ENCODE measurements around the gene RPS6KA2.

Gene RPS6KA2

DNA sequence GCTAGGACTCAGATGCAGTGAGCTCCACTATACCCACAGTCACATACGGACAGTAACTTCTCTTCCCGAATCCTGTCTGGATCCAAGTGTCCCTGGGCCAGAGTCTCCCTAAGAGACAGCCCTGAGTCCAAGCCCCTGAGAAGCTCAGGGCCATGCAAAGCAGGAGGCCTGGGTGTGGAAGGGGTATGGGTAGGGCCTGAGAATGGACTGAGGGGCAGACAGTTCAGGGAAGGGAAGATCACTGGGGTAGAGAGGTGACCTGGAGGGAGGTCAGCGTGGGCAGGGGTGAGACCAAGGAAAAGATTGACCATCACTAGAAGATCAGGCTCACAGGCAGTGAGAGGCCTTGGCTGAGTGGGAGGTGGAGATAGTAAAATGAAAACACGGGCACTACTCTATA is 8.8 kb downstream of the RPS6KA2 start:
- Histone ChIP-seq H2AFZ (ENCODE audit: low read depth, low read length) (no peak overlapping the region), H3K36me3 (ENCODE audit: insufficient read depth, low read length) (no peaks in the 10 kb centered on the region), H3K27me3 (ENCODE audit: insufficient read depth, low read length, poor library complexity) (peaks cover 2% of the 10 kb centered on the region), H3K4me1 (ENCODE audit: insufficient read depth, low read length) (no peaks in the 10 kb centered on the region), H3K4me3 (ENCODE audit: low read depth in 1 of 2, low read length in 2 of 2) (no peak overlapping the region), H3K27ac (ENCODE audit: low read length) (no peak overlapping the region), H3K79me2 (ENCODE audit: insufficient read depth, low read length) (no peaks in the 10 kb centered on the region), H4K20me1 (ENCODE audit: insufficient read depth, low read length) (0 out of 2 replicates have a peak, but pooled peaks cover 3% of the 10 kb centered on the region), H3K4me2 (ENCODE audit: insufficient read depth, low read length) (no peak overlapping the region), H3K9ac (ENCODE audit: low read depth, low read length) (no peak overlapping the region), H3K9me3 (ENCODE audit: insufficient read depth, low read length, severe bottlenecking) (no peaks in the 10 kb centered on the region)
- DNase-seq: no peak
- TF ChIP-seq EZH2 (IDR thresholded peaks at IDR 0.05; ENCODE audit: borderline replicate concordance, low read depth, low read length, severe bottlenecking) (no peak), CTCF (IDR thresholded peaks at IDR 0.05; ENCODE audit: borderline replicate concordance, extremely low read depth, low read length, poor library complexity, severe bottlenecking) (no peak)
- no peak for ATAC-seq (ENCODE audit: insufficient read depth, low read depth)

DNA sequence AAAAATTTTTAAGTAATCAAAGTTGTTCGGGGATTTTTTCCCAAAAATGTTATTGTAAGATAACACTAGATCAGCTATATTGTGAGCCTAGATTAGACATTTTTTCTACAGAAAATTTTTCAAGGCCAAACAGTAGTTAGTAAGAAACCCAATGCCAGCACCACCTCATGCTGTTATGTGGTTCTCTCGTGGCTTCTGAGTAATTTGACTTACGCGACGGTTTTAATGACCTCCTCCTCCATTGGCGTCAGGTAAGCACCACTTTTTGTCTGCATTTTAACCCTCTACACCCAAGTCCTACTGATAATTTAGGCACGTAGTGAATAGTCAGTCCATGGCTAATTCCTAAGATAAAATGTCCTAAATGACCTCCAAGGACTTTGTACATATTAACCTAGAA is 9.7 kb downstream of the RPS6KA2 start:
- DNase-seq (no peak), ATAC-seq (ENCODE audit: insufficient read depth, low read depth) (no peak)
- Histone ChIP-seq H3K36me3 (ENCODE audit: insufficient read depth, low read length) (no peaks in the 10 kb centered on the region), H4K20me1 (ENCODE audit: insufficient read depth, low read length) (0 out of 2 replicates have a peak, but pooled peaks cover 3% of the 10 kb centered on the region), H3K27me3 (ENCODE audit: insufficient read depth, low read length, poor library complexity) (no peaks in the 10 kb centered on the region), H3K79me2 (ENCODE audit: insufficient read depth, low read length) (no peaks in the 10 kb centered on the region), H3K9ac (ENCODE audit: low read depth, low read length) (no peak overlapping the region), H3K27ac (ENCODE audit: low read length) (no peak overlapping the region), H3K9me3 (ENCODE audit: insufficient read depth, low read length, severe bottlenecking) (no peaks in the 10 kb centered on the region), H3K4me3 (ENCODE audit: low read depth in 1 of 2, low read length in 2 of 2) (no peak overlapping the region), H3K4me2 (ENCODE audit: insufficient read depth, low read length) (no peak overlapping the region), H3K4me1 (ENCODE audit: insufficient read depth, low read length) (no peaks in the 10 kb centered on the region), H2AFZ (ENCODE audit: low read depth, low read length) (no peak overlapping the region)
- TF ChIP-seq CTCF (IDR thresholded peaks at IDR 0.05; ENCODE audit: borderline replicate concordance, extremely low read depth, low read length, poor library complexity, severe bottlenecking): no peak
- no peak for TF ChIP-seq EZH2 (IDR thresholded peaks at IDR 0.05; ENCODE audit: borderline replicate concordance, low read depth, low read length, severe bottlenecking)

GRCh38 chr6:166616261-166617238 is 10.5 kb downstream of the RPS6KA2 start:
- Histone ChIP-seq H3K79me2 (ENCODE audit: insufficient read depth, low read length) (no peaks in the 10 kb centered on the region), H3K9me3 (ENCODE audit: insufficient read depth, low read length, severe bottlenecking) (no peaks in the 10 kb centered on the region), H3K27me3 (ENCODE audit: insufficient read depth, low read length, poor library complexity) (no peaks in the 10 kb centered on the region), H3K36me3 (ENCODE audit: insufficient read depth, low read length) (no peaks in the 10 kb centered on the region), H2AFZ (ENCODE audit: low read depth, low read length) (no peak overlapping the region), H3K4me2 (ENCODE audit: insufficient read depth, low read length) (no peak overlapping the region), H3K4me1 (ENCODE audit: insufficient read depth, low read length) (no peaks in the 10 kb centered on the region), H3K4me3 (ENCODE audit: low read depth in 1 of 2, low read length in 2 of 2) (no peak overlapping the region), H3K27ac (ENCODE audit: low read length) (no peak overlapping the region), H3K9ac (ENCODE audit: low read depth, low read length) (no peak overlapping the region), H4K20me1 (ENCODE audit: insufficient read depth, low read length) (0 out of 2 replicates have a peak, but pooled peaks cover 3% of the 10 kb centered on the region)
- no peak for ATAC-seq (ENCODE audit: insufficient read depth, low read depth)
- TF ChIP-seq EZH2 (IDR thresholded peaks at IDR 0.05; ENCODE audit: borderline replicate concordance, low read depth, low read length, severe bottlenecking) (no peak), CTCF (IDR thresholded peaks at IDR 0.05; ENCODE audit: borderline replicate concordance, extremely low read depth, low read length, poor library complexity, severe bottlenecking) (no peak)
- DNase-seq: no peak
